Esophagus mucosa (tissue), 1 donor: ENCODE results near the gene TRMT1. TPM values are rescaled to one million over a fixed set of nuclear protein-coding genes. Genes with fewer than 3 reads are reported as not detected.

Experiments used
- ATAC-seq: fragments of 200-7000 bp; cut with Tn5 transposase; one replicate; pipeline ENCODE4 v1.9.1; 2020
- total RNA-seq: library from RNA; stranded (reverse); gene quantifications from one replicate; pipeline ENCODE4 v1.2.4, GENCODE V29; 2023
- donor health status: DM: yes; HTN: yes; CAD: no.

Gene TRMT1
- total RNA-seq, 1 donor from 2014 or later = 23.8 TPM

GRCh38 chr19:13102416-13102665 lies 14.2 kb downstream of the TRMT1 start:
- ATAC-seq = no peak

DNA sequence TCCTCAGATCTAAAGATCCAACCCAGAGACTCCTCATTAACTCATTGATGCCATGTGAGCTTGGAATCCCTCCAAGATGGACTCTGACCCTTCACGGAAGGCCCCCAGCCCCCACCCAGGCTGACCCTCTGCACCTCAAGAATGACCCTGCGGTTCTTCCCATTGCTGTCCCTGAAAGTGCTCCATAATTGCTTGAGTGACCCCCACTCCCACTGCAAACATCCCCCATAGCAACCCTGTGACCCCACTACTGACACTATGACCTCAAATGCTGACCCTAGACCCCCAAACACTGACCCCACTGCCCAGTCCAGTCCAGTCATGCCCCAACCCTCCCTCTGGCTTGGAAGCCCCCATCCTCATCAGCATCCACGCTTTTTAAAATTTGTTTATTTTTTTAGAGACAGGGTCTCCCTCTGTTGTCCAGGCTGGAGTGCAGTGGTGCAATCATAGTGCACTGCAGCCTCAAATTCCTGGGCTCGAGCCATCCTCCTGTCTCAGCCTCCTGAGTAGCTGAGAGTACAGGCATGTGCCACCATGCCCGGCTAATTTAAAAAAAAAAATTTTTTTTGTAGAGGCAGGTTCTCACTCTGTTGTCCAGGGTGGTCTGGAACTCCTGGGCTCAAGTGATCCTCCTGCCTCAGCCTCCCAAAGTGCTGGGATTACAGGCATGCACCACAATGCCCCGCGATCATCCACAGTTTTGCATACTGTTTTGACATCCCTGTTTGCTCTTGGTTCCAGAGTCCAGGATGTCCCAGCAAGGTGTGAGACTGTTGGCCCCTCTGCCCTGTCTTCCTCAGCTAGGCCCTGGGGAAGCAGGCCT lies 14.7 kb downstream of the TRMT1 start:
- no peak for ATAC-seq

GRCh38 chr19:13100841-13101589 lies 15.5 kb downstream of the TRMT1 start:
- ATAC-seq = no peak

DNA sequence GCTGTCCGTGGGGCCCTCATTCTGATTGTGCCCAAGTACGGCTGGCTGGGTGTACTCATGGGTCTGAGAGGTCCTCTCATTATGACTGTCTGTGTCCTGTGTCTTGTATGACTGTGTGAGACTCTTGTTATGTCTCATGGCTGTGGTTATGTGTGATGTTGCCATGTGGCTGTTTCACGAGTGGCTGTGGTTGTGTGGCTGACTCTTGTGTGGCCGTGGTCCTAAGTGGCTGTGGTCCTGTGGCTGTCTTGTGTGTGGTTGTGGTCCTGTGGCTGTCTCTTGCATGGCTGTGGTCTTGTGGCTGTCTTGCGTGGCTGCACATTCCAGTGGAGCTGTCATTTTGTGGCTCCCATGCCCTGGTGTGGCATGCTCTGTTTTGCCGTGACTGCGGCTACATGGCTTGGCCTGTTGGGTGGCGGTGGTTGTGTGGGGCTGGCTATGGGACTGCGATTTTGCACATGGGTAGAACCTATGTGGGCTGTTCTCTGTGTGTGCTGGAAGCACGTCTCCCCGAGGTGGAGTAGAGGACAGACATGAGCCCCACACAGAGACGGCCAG lies 16.4 kb downstream of the TRMT1 start:
- no peak for ATAC-seq

DNA sequence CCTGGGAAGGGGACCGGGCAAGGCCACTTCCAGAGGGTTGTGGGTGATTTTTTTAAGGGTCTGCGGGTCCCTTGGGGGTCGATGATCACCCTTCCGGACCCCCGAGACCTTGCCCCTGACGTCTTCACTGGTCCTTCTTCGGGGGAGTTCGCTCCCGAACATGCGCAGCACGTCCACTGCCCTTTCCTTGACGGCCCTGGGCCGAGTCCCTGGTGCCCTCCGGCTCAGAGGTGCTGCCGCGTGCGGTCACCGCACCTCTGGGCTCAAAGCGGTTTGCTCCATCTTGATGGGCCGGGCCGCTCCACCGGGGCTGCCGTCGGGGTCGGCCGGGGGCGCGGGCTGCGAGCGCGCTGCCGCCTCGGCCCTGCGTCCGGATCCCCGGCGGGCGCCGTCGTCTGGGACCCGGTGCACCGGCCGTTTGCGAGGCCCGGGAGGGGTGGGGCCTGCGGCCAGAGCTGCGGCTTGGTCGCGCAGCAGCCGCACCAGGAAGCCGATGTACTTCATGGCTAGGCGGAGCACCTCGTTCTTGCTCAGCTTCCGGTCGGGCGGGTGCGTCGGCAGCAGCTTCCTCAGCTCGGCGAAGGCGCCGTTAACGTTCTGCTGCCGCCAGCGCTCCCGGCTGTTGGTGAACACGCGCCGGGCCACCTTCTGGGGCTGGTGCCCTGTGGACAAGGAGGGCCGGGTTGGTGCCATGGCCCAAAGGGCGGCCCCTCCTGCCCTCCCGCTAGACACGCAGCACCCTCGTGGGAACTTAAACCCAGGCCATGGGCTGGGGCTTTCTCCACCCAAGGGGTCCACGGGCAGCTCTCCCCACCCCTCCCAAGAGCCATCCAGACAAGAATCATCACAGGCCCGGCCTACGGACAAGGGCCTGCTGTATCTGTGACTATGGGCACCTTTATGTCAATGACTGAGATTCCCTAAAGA lies 17.2 kb downstream of the TRMT1 start:
- ATAC-seq = peak; percentile 29

DNA sequence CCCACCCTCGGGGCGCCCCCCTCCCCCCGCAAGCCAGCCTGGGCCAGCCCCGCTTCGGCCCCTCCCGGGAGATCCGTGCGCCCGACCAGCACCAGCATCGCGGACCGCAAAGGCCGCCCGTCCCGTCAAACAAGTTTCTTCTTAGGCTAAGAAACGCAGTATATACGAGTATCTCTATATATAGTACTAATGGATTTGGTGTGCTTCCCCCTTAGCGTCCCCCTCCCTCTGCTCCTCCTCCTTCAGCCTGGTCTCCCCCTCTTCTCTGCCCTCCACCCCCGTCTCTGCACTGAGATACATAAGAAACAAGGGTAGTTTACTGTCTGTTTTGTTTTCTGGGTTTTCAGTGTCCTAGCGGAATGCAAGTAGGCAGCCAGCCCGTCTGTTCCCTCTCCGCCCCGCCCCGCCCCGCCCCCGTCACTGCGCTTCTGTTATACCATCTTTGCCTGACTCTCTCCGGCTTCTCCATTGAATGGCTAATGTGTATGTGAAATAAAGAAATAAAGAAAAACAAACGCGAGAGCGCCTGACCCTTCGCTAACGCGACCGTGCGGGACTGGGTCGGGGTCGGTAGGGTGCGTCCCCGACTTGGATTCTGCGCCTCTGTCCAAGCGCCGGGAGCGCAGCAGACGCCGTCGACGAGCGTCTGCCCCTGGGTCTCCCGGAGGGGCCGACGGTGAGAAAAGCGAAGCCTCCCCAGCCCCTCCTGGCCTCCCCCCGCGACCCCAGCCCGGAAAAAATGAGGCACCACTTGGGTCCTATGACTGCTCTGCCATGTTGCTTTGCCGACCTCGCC lies 18.1 kb downstream of the TRMT1 start:
- ATAC-seq = peak; percentile 6

- peak; percentile 22 for ATAC-seq
Observed at GRCh38 chr19:13097463-13098258, 18.9 kb downstream of the TRMT1 start.

GRCh38 chr19:13097033-13097462 lies 19.5 kb downstream of the TRMT1 start:
- no peak for ATAC-seq

DNA sequence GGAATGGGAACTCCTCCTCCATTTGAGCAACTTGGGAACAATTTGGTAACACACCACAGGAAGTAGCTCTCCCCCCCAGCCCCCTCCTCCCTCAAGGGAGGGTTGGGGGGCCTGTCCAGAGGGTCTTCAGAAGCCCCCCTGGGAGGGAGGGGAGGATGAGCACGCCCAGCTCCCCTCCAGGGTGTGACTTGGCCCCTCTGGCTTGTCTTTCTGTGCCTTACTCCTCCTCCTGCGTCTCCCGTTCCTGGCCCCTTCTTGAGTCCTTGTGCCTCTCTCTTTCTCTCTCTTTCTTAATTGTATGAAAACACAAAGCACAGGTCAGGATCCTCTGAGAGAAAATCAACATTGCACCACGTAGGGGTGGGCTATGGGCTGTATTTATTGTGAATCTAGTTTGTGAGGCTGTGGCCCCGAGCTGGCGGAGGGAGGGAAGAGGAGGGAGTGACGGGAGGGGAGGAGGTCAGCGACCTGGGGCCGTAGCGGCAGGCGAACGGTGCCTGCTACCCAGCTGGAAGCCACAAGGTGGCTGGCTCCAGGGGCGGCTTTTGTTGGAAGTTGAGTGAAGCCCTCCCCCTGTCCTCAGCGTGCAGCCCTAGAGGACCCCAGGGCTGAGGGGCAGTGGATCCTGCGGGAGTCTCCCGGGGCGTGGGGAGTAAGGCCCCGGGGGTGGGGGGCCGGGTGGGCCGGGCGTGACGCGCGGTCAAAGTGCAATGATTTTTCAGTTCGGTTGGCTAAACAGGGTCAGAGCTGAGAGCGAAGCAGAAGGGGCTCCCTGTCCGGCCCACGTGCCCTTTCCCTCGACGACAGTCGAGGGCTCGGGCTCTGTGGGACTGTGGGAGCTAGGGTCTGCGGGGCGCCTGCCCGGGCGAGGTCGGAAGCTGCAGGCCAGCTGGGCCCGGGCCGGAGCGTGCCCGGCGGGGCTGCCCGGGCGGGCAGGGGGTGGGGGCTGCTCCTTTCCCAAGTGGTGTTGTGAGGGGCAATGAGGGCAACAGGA lies 20.3 kb downstream of the TRMT1 start:
- no peak for ATAC-seq

GRCh38 chr19:13095393-13095784 lies 21.2 kb downstream of the TRMT1 start:
- no peak for ATAC-seq

DNA sequence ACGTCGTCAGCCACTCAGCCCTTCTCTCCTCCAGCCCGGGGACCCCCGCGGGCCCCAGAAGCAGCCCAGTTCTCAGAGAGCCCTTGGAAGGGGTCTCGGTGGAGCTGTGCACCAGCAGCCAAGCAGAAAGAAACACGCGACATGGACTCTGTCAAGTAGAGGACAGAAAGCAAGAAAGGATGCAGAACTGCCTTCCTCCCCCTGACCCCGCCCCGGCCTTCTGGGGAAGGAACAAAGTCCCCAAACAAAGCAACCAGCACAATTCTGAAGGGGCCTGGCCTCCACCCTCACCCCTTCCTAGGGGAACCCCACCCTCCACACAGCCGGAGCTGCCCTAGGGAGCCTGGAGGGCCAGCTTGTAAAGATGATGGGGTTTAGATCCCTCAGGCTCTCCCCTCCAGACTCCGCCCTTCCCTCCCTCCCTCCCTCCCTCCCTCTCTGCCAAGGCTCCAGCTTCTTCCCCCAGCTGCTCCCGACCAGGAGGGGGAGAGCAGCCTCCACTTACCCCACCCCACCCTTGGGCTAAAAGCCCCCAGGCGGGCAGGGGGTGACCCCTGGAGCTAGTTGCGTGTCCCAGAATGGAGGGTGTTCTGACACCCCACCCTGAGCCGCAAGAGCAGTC lies 21.7 kb downstream of the TRMT1 start:
- no peak for ATAC-seq

DNA sequence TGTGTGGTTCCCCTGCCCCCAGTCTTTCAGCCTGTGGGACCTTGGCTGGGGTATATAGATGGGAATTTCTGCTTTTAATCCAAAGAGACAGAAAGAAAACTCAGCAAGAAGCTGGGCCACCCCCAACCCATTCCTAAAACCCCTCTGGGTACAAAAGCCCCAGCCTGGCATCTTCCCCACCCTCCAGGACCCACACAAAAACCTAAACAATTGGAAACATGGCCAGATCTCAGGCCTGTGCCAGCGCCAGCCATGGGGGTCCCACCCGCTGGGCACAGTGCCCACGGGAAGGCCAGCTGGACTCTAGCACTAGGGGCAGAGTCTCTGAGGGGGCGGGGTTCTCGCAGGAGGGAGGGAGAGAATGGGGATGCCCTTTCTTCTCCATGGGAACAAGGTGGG lies 22.4 kb downstream of the TRMT1 start:
- ATAC-seq = no peak

DNA sequence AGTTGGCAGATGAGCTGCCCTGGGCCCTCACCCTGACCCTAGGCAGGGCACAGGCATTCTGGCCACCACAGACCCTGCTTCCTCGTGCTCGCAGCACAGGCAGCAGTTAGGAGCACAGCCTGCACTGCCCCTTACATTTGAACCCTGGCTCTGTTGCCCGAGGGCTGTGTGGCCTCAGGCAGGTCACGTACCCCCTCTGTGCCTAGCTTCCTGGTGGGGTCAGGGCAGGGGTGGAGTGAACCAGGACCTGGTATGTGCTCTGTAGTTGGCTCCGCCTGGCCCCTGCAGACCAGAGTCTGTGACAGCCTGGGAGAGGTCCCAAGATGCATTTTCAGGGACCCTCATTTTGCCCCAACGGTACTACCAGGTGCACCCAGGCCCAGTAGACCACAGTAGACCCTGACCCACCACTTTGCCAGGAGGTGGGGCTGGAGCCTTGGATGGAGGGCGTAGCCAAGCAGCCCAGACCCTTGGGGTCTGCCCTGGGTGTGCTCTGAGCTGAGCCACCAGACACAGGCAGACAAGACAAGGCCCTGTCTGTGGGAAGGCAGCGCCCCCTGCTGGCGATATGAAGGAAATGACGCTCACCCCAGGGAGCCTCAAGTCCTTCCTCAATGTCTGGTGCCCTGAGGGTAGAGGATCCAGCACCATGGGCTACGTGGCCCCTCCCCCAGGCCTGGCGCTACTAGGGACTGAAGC lies 23.0 kb downstream of the TRMT1 start:
- peak; percentile 60 for ATAC-seq

- no peak for ATAC-seq
Observed at GRCh38 chr19:13092606-13093235, 23.8 kb downstream of the TRMT1 start.

DNA sequence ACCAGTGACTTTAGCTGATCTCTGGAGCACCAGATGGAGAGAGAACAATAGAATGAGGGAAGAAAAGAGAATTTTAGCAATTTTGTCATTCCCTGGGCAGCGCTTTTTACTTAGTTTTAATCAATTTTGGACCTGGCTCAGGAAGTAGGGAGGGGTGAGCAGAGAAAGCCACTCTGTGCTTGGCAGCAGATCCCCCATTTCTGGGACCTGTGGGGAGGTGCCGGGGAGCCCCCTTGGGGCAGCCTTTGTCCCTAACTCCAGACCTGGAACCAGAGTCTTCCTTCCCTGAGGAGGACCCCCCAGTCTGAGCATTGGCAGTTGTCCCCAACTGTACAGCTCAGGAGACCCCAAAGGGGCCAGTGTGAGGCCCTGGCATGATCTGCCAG lies 24.4 kb downstream of the TRMT1 start:
- no peak for ATAC-seq

GRCh38 chr19:13091400-13092157 lies 25.0 kb downstream of the TRMT1 start:
- ATAC-seq = no peak

- ATAC-seq = no peak
Observed at GRCh38 chr19:13090511-13091231, 25.9 kb downstream of the TRMT1 start.
